Measurements from ENCODE around the gene DYRK1B.
"Not testable (repeated sequence)": the region's sequence is repeated elsewhere in the genome, so short reads cannot be mapped to it uniquely, and the experiment has no call there.

Gene DYRK1B

DNA sequence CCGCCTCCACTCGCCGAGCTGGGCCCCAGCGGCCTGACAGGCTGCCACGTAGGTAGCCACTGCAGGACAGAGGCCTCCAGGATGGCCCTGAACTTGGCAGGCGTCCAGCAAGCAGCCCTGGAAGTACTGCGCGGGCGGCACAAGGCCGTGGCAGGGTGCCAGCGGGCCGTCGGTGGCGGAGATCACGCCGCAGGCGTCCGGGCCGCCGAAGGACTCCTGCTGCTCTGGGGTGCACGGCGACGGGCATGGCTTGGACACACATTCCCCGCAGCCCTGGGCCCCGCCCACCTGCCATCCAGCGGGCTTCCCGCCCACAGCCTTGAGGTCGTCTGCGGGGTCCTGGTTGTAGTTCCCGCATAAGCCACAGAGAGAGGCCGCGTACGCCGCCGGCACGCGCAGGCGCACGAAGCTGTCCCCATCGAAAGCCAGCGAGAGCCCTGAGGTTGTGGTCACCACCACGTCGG is 41.5 kb upstream of the DYRK1B start:
- not testable (repeated sequence) for H3K9me3 ChIP-seq (ENCODE audit: control insufficient read depth in 1 of 2, low read length in 2 of 2); H3K4me3 ChIP-seq (ENCODE audit: low read depth in 1 of 2, low read length in 2 of 2); H3K4me1 ChIP-seq (ENCODE audit: control insufficient read depth in 1 of 2, insufficient read depth in 2 of 2, low read length in 2 of 2)

DNA sequence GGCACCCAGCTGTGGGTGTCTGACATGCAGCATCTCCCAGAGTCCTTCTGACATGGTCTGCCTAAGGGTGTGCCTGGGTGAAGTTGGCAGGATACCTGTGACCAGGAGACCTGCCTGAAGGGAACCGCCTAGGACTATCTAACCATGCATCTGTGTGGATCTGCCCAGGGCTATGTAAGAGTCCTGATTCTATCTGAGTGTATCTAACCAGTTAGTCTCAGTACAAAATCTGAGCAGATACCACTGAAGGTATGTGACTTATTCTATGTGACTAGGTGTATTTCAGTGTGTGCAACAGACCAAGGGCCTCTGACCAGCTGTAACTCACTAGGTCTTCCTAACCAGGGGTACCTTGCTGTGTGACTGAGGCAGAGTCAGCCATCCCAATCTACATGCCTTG is 40.4 kb upstream of the DYRK1B start:
- Histone ChIP-seq H3K36me3 (ENCODE audit: control insufficient read depth in 1 of 2, insufficient read depth in 2 of 2, low read length in 2 of 2) (no peaks in the 10 kb centered on the region), H3K9me3 (ENCODE audit: control insufficient read depth in 1 of 2, low read length in 2 of 2) (no peaks in the 10 kb centered on the region), H3K27me3 (ENCODE audit: control insufficient read depth in 1 of 2, insufficient read depth in 2 of 2, low read length in 2 of 2) (no peaks in the 10 kb centered on the region), H3K4me1 (ENCODE audit: control insufficient read depth in 1 of 2, insufficient read depth in 2 of 2, low read length in 2 of 2) (no peaks in the 10 kb centered on the region), H3K9ac (ENCODE audit: low read depth in 1 of 2, low read length in 2 of 2) (no peak overlapping the region), H3K27ac (ENCODE audit: low read depth, low read length) (no peak overlapping the region), H3K4me3 (ENCODE audit: low read depth in 1 of 2, low read length in 2 of 2) (no peak overlapping the region)

More for the DNA sequence above, 41.5 kb upstream of the DYRK1B start:
- H3K27ac ChIP-seq (ENCODE audit: low read depth, low read length); H3K27me3 ChIP-seq (ENCODE audit: control insufficient read depth in 1 of 2, insufficient read depth in 2 of 2, low read length in 2 of 2); H3K36me3 ChIP-seq (ENCODE audit: control insufficient read depth in 1 of 2, insufficient read depth in 2 of 2, low read length in 2 of 2); H3K9ac ChIP-seq (ENCODE audit: low read depth in 1 of 2, low read length in 2 of 2): not testable (repeated sequence)

DNA sequence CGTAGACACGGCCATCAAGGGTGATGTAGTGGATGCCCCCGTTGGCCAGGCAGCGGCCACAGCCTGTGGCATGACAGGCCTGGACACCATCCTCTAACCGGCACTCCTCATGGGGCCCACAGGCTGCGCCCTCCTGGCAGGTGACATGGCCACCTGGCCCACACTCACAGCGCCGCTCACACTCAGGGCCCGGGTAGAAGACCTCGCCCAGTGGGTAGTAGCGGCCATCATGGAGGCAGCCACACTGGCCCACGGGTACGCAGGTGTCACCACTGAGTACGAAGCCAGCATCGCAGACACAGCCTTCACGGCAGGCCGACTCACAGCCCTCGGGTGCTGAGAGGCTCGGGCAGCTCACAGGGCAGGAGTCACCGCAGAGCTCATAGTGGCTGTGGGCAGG is 39.4 kb upstream of the DYRK1B start:
- no peaks in the 10 kb centered on the region for H3K4me1 ChIP-seq (ENCODE audit: control insufficient read depth in 1 of 2, insufficient read depth in 2 of 2, low read length in 2 of 2)
- no peaks in the 10 kb centered on the region for H3K9me3 ChIP-seq (ENCODE audit: control insufficient read depth in 1 of 2, low read length in 2 of 2)
- no peak overlapping the region for H3K27ac ChIP-seq (ENCODE audit: low read depth, low read length)
- H3K27me3 ChIP-seq (ENCODE audit: control insufficient read depth in 1 of 2, insufficient read depth in 2 of 2, low read length in 2 of 2) = no peaks in the 10 kb centered on the region
- H3K36me3 ChIP-seq (ENCODE audit: control insufficient read depth in 1 of 2, insufficient read depth in 2 of 2, low read length in 2 of 2) = no peaks in the 10 kb centered on the region
- no peak overlapping the region for H3K9ac ChIP-seq (ENCODE audit: low read depth in 1 of 2, low read length in 2 of 2)
- no peak overlapping the region for H3K4me3 ChIP-seq (ENCODE audit: low read depth in 1 of 2, low read length in 2 of 2)

DNA sequence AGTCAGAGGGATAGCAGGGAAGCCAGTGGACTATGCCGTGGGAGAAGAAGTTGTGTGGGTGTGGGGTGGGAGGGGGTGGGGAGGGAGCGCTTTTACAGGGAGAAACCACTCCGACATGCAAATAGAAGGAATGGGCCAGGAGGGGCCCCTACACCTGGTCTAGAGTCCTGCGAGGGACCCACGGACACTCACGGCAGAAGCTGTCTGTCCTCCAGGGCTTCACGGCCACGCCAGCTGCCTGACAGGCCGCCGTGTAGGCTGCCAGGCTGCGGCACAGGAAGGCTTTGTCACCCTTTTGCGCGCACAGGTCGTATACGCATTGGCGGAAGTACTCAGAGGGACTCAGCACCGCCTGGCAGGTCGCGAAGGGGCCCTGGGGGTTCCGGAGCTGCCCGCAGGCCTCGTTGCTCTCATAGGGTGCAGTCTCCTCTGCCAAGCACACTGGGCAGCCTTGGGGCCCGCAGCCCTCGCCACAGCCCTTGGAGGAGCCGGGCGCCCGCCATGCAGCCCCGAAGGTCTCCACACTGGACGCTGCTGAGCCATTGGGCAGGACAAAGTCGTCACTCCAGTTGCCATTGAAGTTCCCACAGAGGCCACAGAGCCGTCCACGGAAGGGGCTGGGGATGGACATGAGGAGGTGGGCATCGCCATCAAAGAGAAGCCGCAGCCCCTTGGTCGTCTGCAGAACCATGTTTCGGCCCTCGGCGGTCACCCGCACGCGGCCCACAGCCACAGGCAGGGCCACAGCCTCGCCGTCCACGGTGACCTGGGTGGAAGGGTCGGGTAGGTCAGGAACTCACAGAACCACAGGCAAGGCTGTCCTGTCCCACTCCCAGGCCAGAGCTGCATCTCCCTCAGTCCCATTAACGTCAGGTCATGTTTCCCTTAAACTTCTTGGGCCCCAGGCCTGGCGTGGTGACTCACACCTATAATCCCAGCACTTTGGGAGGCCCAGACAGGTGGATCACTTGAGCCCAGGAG is 38.2 kb upstream of the DYRK1B start:
- Histone ChIP-seq H3K36me3 (ENCODE audit: control insufficient read depth in 1 of 2, insufficient read depth in 2 of 2, low read length in 2 of 2) (no peaks in the 10 kb centered on the region), H3K4me3 (ENCODE audit: low read depth in 1 of 2, low read length in 2 of 2) (no peak overlapping the region), H3K27ac (ENCODE audit: low read depth, low read length) (no peak overlapping the region), H3K9ac (ENCODE audit: low read depth in 1 of 2, low read length in 2 of 2) (no peak overlapping the region), H3K4me1 (ENCODE audit: control insufficient read depth in 1 of 2, insufficient read depth in 2 of 2, low read length in 2 of 2) (no peaks in the 10 kb centered on the region), H3K27me3 (ENCODE audit: control insufficient read depth in 1 of 2, insufficient read depth in 2 of 2, low read length in 2 of 2) (no peaks in the 10 kb centered on the region), H3K9me3 (ENCODE audit: control insufficient read depth in 1 of 2, low read length in 2 of 2) (no peaks in the 10 kb centered on the region)

DNA sequence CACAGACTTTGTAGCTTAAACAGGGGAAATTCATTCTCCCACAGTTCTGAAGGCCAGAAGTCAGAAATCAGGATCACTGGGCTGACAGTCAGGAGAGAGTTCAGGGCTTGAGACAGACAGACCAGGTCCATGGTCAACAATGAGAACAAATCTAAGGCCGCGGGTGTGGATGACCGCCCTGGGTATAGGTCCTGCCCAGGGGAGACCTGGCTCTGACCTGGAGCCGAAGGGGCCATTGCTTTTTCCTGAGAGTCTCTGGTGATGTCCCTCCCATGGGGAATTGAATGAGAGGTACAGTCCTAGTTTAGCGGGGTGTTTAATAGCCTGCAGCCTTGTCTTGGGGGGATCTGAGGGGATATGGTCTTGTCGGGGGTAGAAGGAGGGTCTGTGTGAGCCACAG is 37.4 kb upstream of the DYRK1B start:
- no peaks in the 10 kb centered on the region for H3K4me1 ChIP-seq (ENCODE audit: control insufficient read depth in 1 of 2, insufficient read depth in 2 of 2, low read length in 2 of 2)
- H3K36me3 ChIP-seq (ENCODE audit: control insufficient read depth in 1 of 2, insufficient read depth in 2 of 2, low read length in 2 of 2) = no peaks in the 10 kb centered on the region
- no peak overlapping the region for H3K9ac ChIP-seq (ENCODE audit: low read depth in 1 of 2, low read length in 2 of 2)
- H3K9me3 ChIP-seq (ENCODE audit: control insufficient read depth in 1 of 2, low read length in 2 of 2) = no peaks in the 10 kb centered on the region
- H3K27me3 ChIP-seq (ENCODE audit: control insufficient read depth in 1 of 2, insufficient read depth in 2 of 2, low read length in 2 of 2) = no peaks in the 10 kb centered on the region
- H3K27ac ChIP-seq (ENCODE audit: low read depth, low read length) = no peak overlapping the region
- H3K4me3 ChIP-seq (ENCODE audit: low read depth in 1 of 2, low read length in 2 of 2) = no peak overlapping the region

DNA sequence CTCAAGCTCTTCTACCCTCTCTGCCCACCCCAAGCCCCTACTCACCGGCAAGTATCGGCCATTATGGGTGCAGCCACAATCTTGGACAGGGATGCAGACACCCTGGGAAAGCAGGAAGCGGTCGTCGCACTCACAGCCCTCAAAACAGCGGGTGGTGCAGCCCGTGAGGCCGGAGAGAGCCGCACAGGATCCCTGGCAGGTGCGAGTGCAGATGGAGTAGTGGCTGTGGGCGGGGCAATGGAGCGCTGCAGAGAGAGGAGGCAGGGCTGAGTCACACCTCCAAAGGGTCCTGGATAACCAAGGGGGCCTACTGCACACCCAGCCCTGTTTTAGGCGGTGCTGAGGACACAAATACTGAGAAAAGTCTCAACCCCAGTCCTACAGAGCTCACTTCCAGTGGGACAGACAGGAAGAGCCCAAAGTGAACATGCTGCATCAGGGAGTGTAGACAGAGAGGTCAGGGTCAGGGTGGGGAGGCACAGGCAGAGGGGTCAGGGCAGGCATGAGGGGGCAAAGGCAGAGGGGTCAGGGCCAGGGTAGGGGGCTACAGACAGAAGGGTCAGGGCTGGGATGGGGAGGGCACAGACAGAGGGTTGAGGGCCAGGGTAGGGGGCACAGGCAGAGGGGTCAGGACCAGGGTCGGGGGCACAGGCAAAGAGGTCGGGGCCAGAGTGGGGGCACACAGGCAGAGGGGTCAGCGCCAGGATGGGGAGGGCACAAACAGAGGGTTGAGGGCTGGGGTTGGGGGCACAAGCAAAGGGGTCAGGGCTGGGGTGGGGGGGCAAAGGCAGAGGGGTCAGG is 36.4 kb upstream of the DYRK1B start:
- no peak overlapping the region for H3K27ac ChIP-seq (ENCODE audit: low read depth, low read length)
- no peaks in the 10 kb centered on the region for H3K36me3 ChIP-seq (ENCODE audit: control insufficient read depth in 1 of 2, insufficient read depth in 2 of 2, low read length in 2 of 2)
- H3K9ac ChIP-seq (ENCODE audit: low read depth in 1 of 2, low read length in 2 of 2) = no peak overlapping the region
- H3K4me3 ChIP-seq (ENCODE audit: low read depth in 1 of 2, low read length in 2 of 2) = no peak overlapping the region
- H3K27me3 ChIP-seq (ENCODE audit: control insufficient read depth in 1 of 2, insufficient read depth in 2 of 2, low read length in 2 of 2) = no peaks in the 10 kb centered on the region
- no peaks in the 10 kb centered on the region for H3K4me1 ChIP-seq (ENCODE audit: control insufficient read depth in 1 of 2, insufficient read depth in 2 of 2, low read length in 2 of 2)
- no peaks in the 10 kb centered on the region for H3K9me3 ChIP-seq (ENCODE audit: control insufficient read depth in 1 of 2, low read length in 2 of 2)

DNA sequence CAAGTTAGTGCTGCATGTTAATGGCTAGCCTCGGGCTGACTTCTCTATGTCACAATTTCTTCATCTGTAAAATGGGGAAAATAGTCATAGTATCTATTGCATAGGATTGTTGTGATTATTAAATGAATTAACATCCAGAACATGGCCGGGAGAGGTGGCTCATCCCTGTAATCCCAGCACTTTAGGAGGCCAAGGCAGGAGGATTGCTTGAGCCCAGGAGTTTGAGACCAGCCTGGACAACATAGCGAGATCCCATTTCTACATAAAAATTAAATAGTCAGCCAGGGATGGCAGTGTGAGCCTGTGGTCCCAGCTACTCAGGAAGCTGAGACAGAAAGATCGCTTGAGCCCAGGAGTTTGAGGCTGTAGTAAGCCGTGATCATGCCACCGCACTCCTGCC is 34.0 kb upstream of the DYRK1B start:
- H3K27me3 ChIP-seq (ENCODE audit: control insufficient read depth in 1 of 2, insufficient read depth in 2 of 2, low read length in 2 of 2) = no peaks in the 10 kb centered on the region
- no peaks in the 10 kb centered on the region for H3K4me1 ChIP-seq (ENCODE audit: control insufficient read depth in 1 of 2, insufficient read depth in 2 of 2, low read length in 2 of 2)
- no peak overlapping the region for H3K9ac ChIP-seq (ENCODE audit: low read depth in 1 of 2, low read length in 2 of 2)
- no peak overlapping the region for H3K27ac ChIP-seq (ENCODE audit: low read depth, low read length)
- no peak overlapping the region for H3K4me3 ChIP-seq (ENCODE audit: low read depth in 1 of 2, low read length in 2 of 2)
- H3K36me3 ChIP-seq (ENCODE audit: control insufficient read depth in 1 of 2, insufficient read depth in 2 of 2, low read length in 2 of 2) = no peaks in the 10 kb centered on the region
- H3K9me3 ChIP-seq (ENCODE audit: control insufficient read depth in 1 of 2, low read length in 2 of 2) = no peaks in the 10 kb centered on the region

DNA sequence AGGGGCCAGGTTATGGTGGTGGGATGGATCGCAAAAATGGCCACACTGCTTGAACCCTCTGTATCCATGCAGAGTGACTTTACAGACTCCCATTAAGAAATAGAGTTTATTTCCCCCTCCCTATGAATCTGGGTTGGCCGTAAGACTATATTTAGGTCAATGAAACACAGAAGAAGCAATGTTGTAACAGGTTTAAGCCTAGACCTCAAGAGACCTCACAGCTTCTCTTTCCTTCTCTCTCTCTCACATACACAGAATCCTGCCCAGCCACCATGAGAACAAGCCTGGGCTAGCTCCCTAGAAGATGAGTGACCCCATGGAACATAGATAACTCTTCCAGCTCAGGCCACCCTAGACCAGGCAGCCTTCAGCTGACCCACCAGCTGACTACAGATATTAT is 33.2 kb upstream of the DYRK1B start:
- Histone ChIP-seq H3K4me3 (ENCODE audit: low read depth in 1 of 2, low read length in 2 of 2) (no peak overlapping the region), H3K27ac (ENCODE audit: low read depth, low read length) (no peak overlapping the region), H3K27me3 (ENCODE audit: control insufficient read depth in 1 of 2, insufficient read depth in 2 of 2, low read length in 2 of 2) (no peaks in the 10 kb centered on the region), H3K9me3 (ENCODE audit: control insufficient read depth in 1 of 2, low read length in 2 of 2) (no peaks in the 10 kb centered on the region), H3K4me1 (ENCODE audit: control insufficient read depth in 1 of 2, insufficient read depth in 2 of 2, low read length in 2 of 2) (no peaks in the 10 kb centered on the region), H3K36me3 (ENCODE audit: control insufficient read depth in 1 of 2, insufficient read depth in 2 of 2, low read length in 2 of 2) (no peaks in the 10 kb centered on the region), H3K9ac (ENCODE audit: low read depth in 1 of 2, low read length in 2 of 2) (no peak overlapping the region)

DNA sequence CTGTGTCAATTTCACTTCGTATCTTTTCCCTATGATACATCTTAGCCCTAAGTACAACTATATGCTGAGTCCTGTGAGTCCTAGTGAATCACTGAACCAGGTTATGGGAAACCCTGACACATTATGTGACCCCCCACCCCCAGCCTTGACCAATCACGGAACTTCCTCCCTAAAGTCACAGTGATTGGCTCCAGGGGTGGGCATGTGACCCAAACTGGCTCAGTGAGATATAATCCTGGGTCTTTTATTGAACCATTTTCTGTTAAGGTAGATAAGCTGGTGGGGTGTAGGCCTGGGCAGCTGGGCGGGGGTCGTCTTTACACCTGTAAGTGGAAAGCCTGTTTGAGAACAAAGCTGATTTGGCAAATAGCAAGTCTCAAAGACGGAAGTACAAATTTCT is 32.0 kb upstream of the DYRK1B start:
- H3K4me1 ChIP-seq (ENCODE audit: control insufficient read depth in 1 of 2, insufficient read depth in 2 of 2, low read length in 2 of 2) = no peaks in the 10 kb centered on the region
- H3K36me3 ChIP-seq (ENCODE audit: control insufficient read depth in 1 of 2, insufficient read depth in 2 of 2, low read length in 2 of 2) = no peaks in the 10 kb centered on the region
- H3K4me3 ChIP-seq (ENCODE audit: low read depth in 1 of 2, low read length in 2 of 2) = no peak overlapping the region
- H3K27ac ChIP-seq (ENCODE audit: low read depth, low read length) = no peak overlapping the region
- no peaks in the 10 kb centered on the region for H3K27me3 ChIP-seq (ENCODE audit: control insufficient read depth in 1 of 2, insufficient read depth in 2 of 2, low read length in 2 of 2)
- no peak overlapping the region for H3K9ac ChIP-seq (ENCODE audit: low read depth in 1 of 2, low read length in 2 of 2)
- no peaks in the 10 kb centered on the region for H3K9me3 ChIP-seq (ENCODE audit: control insufficient read depth in 1 of 2, low read length in 2 of 2)

DNA sequence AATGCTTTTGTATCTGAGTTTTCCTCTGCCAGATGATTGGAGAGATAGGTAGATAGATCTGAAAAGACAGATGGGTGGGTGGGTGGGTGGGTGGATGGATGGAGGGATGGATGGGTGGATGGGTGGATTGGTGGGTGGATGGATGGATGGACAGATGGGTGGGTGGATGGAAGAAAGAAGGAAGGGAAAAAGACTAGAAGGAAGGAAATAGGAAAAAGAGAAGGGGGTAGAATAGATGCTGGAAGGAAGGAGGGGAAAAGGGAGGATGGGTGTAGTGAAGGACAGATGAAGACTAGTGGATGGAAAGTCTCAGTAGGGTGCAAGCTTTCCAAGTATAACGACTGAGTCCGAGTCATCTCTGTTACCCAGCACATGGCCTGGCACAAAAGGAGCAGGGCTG is 31.2 kb upstream of the DYRK1B start:
- no peak overlapping the region for H3K9ac ChIP-seq (ENCODE audit: low read depth in 1 of 2, low read length in 2 of 2)
- no peaks in the 10 kb centered on the region for H3K4me1 ChIP-seq (ENCODE audit: control insufficient read depth in 1 of 2, insufficient read depth in 2 of 2, low read length in 2 of 2)
- no peak overlapping the region for H3K4me3 ChIP-seq (ENCODE audit: low read depth in 1 of 2, low read length in 2 of 2)
- H3K27ac ChIP-seq (ENCODE audit: low read depth, low read length) = no peak overlapping the region
- no peaks in the 10 kb centered on the region for H3K27me3 ChIP-seq (ENCODE audit: control insufficient read depth in 1 of 2, insufficient read depth in 2 of 2, low read length in 2 of 2)
- H3K9me3 ChIP-seq (ENCODE audit: control insufficient read depth in 1 of 2, low read length in 2 of 2) = no peaks in the 10 kb centered on the region
- H3K36me3 ChIP-seq (ENCODE audit: control insufficient read depth in 1 of 2, insufficient read depth in 2 of 2, low read length in 2 of 2) = no peaks in the 10 kb centered on the region
